ENCODE measurements around the gene TXNDC15.
"Not testable (repeated sequence)": the region's sequence is repeated elsewhere in the genome, so short reads cannot be mapped to it uniquely, and the experiment has no call there.

DNA sequence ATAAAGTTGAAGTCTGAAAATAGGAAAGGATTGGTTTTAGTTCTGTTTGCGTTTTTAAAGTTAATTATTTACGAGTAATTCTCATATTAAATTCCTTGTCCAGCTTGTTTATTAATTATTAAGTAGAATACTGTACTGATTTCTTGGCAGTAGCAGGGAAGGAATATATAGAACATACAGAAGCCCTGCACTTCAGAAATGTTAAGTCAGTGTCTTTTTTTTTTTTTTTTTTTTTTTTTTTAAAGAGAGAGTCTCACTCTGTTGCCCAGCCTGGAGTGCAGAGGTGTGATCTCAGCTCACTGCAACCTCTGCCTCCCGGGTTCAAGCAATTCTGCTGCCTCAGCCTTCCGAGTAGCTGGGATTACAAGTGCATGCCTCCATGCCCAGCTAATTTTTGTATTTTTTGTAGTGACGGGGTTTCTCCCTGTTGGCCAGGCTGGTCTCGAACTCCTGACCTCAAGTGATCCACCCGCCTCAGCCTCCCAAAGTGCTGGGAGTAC lies 24.7 kb upstream of the TXNDC15 start:
- TF ChIP-seq, protein P1, sequence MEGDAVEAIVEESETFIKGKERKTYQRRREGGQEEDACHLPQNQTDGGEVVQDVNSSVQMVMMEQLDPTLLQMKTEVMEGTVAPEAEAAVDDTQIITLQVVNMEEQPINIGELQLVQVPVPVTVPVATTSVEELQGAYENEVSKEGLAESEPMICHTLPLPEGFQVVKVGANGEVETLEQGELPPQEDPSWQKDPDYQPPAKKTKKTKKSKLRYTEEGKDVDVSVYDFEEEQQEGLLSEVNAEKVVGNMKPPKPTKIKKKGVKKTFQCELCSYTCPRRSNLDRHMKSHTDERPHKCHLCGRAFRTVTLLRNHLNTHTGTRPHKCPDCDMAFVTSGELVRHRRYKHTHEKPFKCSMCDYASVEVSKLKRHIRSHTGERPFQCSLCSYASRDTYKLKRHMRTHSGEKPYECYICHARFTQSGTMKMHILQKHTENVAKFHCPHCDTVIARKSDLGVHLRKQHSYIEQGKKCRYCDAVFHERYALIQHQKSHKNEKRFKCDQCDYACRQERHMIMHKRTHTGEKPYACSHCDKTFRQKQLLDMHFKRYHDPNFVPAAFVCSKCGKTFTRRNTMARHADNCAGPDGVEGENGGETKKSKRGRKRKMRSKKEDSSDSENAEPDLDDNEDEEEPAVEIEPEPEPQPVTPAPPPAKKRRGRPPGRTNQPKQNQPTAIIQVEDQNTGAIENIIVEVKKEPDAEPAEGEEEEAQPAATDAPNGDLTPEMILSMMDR (IDR thresholded peaks at IDR 0.05; ENCODE audit: low read depth, low read length, poor library complexity, severe bottlenecking): not testable (repeated sequence)
- not testable (repeated sequence) for TF ChIP-seq EZH2phosphoT487 (IDR thresholded peaks at IDR 0.05; ENCODE audit: borderline replicate concordance, low read length)
